Body of pancreas (tissue), 4 donors: Measurements from ENCODE around the gene CEP97.
"Not testable (repeated sequence)": the region's sequence is repeated elsewhere in the genome, so short reads cannot be mapped to it uniquely, and the experiment has no call there.

Experiments used
- POLR2A ChIP-seq, 3 donors: fragments of 450-650 bp; IDR thresholded peaks; one replicate each; pipeline ENCODE4 v1.6.1; 2016; ENCODE audit warnings: antibody characterized with exemption in 3 of 3, mild to moderate bottlenecking in 2 of 3
- TF ChIP-seq, protein P1 (sequence below), 7 experiments: fragments of 450-650 bp in 4 of 7; fragments of 200-600 bp in 3 of 7; sonication (generic) in 3 of 7; IDR thresholded peaks; one replicate each; pipeline ENCODE4 v1.5.1; 2016 to 2019; ENCODE audit warnings: antibody characterized with exemption in 7 of 7

- TF ChIP-seq, protein P1, sequence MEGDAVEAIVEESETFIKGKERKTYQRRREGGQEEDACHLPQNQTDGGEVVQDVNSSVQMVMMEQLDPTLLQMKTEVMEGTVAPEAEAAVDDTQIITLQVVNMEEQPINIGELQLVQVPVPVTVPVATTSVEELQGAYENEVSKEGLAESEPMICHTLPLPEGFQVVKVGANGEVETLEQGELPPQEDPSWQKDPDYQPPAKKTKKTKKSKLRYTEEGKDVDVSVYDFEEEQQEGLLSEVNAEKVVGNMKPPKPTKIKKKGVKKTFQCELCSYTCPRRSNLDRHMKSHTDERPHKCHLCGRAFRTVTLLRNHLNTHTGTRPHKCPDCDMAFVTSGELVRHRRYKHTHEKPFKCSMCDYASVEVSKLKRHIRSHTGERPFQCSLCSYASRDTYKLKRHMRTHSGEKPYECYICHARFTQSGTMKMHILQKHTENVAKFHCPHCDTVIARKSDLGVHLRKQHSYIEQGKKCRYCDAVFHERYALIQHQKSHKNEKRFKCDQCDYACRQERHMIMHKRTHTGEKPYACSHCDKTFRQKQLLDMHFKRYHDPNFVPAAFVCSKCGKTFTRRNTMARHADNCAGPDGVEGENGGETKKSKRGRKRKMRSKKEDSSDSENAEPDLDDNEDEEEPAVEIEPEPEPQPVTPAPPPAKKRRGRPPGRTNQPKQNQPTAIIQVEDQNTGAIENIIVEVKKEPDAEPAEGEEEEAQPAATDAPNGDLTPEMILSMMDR (IDR thresholded peaks at IDR 0.05) = not testable (repeated sequence)
- TF ChIP-seq POLR2A (IDR thresholded peaks at IDR 0.05) = not testable (repeated sequence)
Observed at GRCh38 chr3:101704639-101705038, 19.8 kb upstream of the CEP97 start.
